ENCODE results near the gene BBIP1. TPM values are rescaled to one million over a fixed set of nuclear protein-coding genes. Genes with fewer than 3 reads are reported as not detected.
A peak's percentile ranks its signal among the peaks of the same experiment; 100 is the strongest.
"Not testable (repeated sequence)": the region's sequence is repeated elsewhere in the genome, so short reads cannot be mapped to it uniquely, and the experiment has no call there.

BBIP1 gene
- total and polyA plus RNA-seq, 12 donors: 14.5 to 86.9 (median 44.9) TPM

DNA sequence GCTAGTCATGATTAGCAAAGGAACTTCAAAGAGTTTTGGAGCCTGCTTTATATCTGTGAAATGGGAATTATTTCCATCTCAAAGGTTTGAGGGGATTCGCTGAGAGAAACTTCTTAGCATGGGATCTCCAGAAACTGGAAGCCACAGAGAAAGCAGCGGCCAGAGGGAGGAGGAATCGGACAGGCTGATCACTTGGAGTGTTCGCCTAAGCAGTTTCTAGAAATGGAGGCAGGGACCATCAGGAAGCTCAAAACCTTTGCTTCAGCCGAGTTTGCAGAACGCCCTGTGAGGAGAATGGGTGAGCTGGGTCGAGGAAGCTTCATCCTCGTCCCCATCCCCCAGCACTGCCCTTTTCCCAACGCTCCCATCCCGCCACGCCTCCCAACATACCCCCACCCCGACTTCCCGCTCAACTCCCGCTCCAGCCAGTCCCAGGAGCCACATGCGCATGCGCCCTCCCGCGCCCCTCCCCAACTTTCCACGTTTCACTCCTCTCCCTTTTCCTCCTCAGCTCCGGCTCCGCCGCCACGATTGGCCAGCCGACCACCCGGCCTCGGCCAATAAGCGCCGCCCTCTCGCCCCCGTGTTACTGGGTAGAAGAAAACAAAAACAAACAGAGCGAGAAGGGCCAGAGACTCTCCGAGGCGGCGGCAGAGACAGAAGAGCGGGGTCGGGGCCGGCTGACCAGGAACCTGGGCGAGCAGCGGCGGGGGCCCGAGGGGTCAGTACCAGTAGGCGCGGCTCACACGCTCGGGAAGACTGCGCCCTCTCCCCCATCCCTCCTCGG is 47.5 kb downstream of the BBIP1 start, which contains the start of gene PDCD4:
Gene PDCD4 (plus strand): TSS at position 631 of the 787 bp plus-strand sequence. CDS start 4,100 bp downstream, outside the sequence.
- 1 to 2% (median 1%) methylated on average over 22 to 47 of the region's 47 CpGs for WGBS, 4 donors
- Histone ChIP-seq H3K36me3 (replicated peaks in 1 of 2) (no peaks in the 10 kb centered on the region), H3K4me3 (peak within 1 kb of the TSS; percentile 62 to 95 (median 90)), H3K4me1 (replicated peaks in 1 of 2) (peaks cover 17 to 33% of the 10 kb centered on the region in 2 donors), H3K9me3 (replicated peaks in 1 of 3) (no peaks in the 10 kb centered on the region), H3K27ac (peak within 1 kb of the TSS in 4 of 5 donors; percentile 87 to 98 (median 93)), H3K27me3 (no peaks in the 10 kb centered on the region)
- TF ChIP-seq, protein P1, sequence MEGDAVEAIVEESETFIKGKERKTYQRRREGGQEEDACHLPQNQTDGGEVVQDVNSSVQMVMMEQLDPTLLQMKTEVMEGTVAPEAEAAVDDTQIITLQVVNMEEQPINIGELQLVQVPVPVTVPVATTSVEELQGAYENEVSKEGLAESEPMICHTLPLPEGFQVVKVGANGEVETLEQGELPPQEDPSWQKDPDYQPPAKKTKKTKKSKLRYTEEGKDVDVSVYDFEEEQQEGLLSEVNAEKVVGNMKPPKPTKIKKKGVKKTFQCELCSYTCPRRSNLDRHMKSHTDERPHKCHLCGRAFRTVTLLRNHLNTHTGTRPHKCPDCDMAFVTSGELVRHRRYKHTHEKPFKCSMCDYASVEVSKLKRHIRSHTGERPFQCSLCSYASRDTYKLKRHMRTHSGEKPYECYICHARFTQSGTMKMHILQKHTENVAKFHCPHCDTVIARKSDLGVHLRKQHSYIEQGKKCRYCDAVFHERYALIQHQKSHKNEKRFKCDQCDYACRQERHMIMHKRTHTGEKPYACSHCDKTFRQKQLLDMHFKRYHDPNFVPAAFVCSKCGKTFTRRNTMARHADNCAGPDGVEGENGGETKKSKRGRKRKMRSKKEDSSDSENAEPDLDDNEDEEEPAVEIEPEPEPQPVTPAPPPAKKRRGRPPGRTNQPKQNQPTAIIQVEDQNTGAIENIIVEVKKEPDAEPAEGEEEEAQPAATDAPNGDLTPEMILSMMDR (IDR thresholded peaks at IDR 0.05): no peak
- TF ChIP-seq POLR2A (IDR thresholded peaks at IDR 0.05): peak; percentile 74 to 94
- intact Hi-C loops (cut with DNase I): loop anchor here in 1 of 2 donors (2.0 kb wide), 1 partner anchor 69 kb away; no protein-coding TSS in a partner anchor
- DNase-seq: peak; percentile 99 to 100 (median 100)

DNA sequence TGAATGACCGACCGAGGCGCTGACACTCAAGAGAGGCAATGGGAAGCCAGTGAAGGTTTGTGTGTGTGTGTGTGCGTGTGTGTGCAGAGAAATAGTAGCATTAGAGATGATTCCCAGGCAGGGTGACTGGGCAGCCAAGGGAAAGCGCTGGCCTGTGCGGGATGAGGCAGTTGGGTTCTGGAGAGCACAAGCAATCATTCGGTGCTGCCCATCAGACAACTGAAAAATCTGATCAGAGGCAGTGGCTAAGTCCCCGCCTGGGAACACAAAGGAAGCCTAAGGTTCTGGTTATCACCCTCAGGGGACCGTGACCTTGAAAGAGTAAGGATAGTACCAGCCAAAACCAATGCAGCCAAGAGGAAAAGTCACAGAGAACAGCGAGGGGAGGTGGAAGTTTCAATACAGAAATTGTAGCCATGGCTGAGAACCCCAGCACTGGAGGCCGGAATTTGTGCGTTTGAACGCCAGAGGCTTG is 48.1 kb downstream of the BBIP1 start:
- WGBS, 4 donors: 47 to 56% (median 50%) methylated on average over 13 of the region's 13 CpGs
- intact Hi-C loops (cut with DNase I): no loop called here
- DNase-seq: peak in 4 of 7 donors; percentile 24 to 48 (median 42)
- Histone ChIP-seq H3K27ac (peak overlapping the region in 4 of 5 donors; percentile 87 to 98 (median 93)), H3K9me3 (replicated peaks in 1 of 3) (no peaks in the 10 kb centered on the region), H3K27me3 (no peaks in the 10 kb centered on the region), H3K4me3 (peak overlapping the region in 2 of 4 donors; percentile 91 to 95), H3K4me1 (replicated peaks in 1 of 2) (peaks cover 17 to 39% of the 10 kb centered on the region in 2 donors), H3K36me3 (replicated peaks in 1 of 2) (no peaks in the 10 kb centered on the region)
- TF ChIP-seq POLR2A (IDR thresholded peaks at IDR 0.05): no peak
- TF ChIP-seq, protein P1 (IDR thresholded peaks at IDR 0.05): no peak

GRCh38 chr10:110868981-110869380 is 50.0 kb downstream of the BBIP1 start:
- H3K9me3 ChIP-seq (replicated peaks in 1 of 3): no peaks in the 10 kb centered on the region
- WGBS, 4 donors: 76 to 89% (median 79%) methylated on average over 6 of the region's 6 CpGs
- H3K4me1 ChIP-seq (replicated peaks in 1 of 2): peaks cover 14 to 40% of the 10 kb centered on the region in 2 donors
- no peaks in the 10 kb centered on the region for H3K36me3 ChIP-seq (replicated peaks in 1 of 2)
- DNase-seq: no peak
- no peak overlapping the region for H3K4me3 ChIP-seq
- no peak overlapping the region for H3K27ac ChIP-seq
- no peak for TF ChIP-seq POLR2A (IDR thresholded peaks at IDR 0.05)
- TF ChIP-seq, protein P1 (IDR thresholded peaks at IDR 0.05): no peak
- intact Hi-C loops (cut with DNase I): no loop called here
- no peaks in the 10 kb centered on the region for H3K27me3 ChIP-seq

GRCh38 chr10:110867807-110868465 is 51.0 kb downstream of the BBIP1 start:
- WGBS, 4 donors: 69 to 82% (median 71%) methylated on average over 4 of the region's 4 CpGs
- intact Hi-C loops (cut with DNase I): no loop called here
- DNase-seq: no peak
- H3K36me3 ChIP-seq (replicated peaks in 1 of 2): no peaks in the 10 kb centered on the region
- TF ChIP-seq POLR2A (IDR thresholded peaks at IDR 0.05): no peak
- TF ChIP-seq, protein P1 (IDR thresholded peaks at IDR 0.05): no peak
- H3K27me3 ChIP-seq: no peaks in the 10 kb centered on the region
- H3K4me1 ChIP-seq (replicated peaks in 1 of 2): peaks cover 8 to 31% of the 10 kb centered on the region in 2 donors
- H3K27ac ChIP-seq: peak overlapping the region in 3 of 5 donors; percentile 13 to 69 (median 44)
- no peaks in the 10 kb centered on the region for H3K9me3 ChIP-seq (replicated peaks in 1 of 3)
- no peak overlapping the region for H3K4me3 ChIP-seq

- H3K9me3 ChIP-seq (replicated peaks in 1 of 3); H3K4me3 ChIP-seq; H3K36me3 ChIP-seq (replicated peaks in 1 of 2); DNase-seq; intact Hi-C loops (cut with DNase I); H3K27me3 ChIP-seq: not testable (repeated sequence)
- WGBS, 4 donors: 83 to 90% (median 87%) methylated on average over 8 of the region's 8 CpGs
- Histone ChIP-seq H3K4me1 (replicated peaks in 1 of 2) (peaks cover 8 to 31% of the 10 kb centered on the region in 2 donors), H3K27ac (peak overlapping the region in 2 of 5 donors; percentile 13 to 69)
Observed at GRCh38 chr10:110867011-110867806, 51.8 kb downstream of the BBIP1 start.

Measured in adrenal gland (tissue), 12 donors.